ENCODE measurements around the gene QRSL1.

DNA sequence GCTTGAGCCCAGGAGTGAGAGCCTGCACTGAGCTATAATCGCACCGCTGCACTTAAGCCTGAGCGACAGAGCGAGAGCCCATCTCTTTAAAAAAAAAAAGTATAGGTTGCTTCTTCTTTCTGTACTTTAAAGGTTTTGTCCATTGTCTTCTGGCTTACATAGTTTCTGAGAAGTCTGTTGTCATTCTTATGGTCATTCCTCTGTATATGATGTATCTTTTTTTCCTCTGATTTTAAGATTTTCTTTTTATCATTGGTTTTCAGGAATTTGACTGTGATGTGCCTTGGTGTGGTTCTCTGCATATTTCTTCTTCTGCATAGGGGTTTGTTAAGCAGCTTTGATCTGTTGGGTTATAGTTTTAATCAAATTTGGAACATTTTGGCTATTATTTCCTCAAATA, 29.1 kb downstream of the QRSL1 start:
- TF ChIP-seq, protein P1, sequence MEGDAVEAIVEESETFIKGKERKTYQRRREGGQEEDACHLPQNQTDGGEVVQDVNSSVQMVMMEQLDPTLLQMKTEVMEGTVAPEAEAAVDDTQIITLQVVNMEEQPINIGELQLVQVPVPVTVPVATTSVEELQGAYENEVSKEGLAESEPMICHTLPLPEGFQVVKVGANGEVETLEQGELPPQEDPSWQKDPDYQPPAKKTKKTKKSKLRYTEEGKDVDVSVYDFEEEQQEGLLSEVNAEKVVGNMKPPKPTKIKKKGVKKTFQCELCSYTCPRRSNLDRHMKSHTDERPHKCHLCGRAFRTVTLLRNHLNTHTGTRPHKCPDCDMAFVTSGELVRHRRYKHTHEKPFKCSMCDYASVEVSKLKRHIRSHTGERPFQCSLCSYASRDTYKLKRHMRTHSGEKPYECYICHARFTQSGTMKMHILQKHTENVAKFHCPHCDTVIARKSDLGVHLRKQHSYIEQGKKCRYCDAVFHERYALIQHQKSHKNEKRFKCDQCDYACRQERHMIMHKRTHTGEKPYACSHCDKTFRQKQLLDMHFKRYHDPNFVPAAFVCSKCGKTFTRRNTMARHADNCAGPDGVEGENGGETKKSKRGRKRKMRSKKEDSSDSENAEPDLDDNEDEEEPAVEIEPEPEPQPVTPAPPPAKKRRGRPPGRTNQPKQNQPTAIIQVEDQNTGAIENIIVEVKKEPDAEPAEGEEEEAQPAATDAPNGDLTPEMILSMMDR (IDR thresholded peaks at IDR 0.05) = no peak
- TF ChIP-seq SIN3A (IDR thresholded peaks at IDR 0.05; ENCODE audit: borderline replicate concordance, insufficient read depth, low read depth, low read length) = no peak
- TF ChIP-seq POLR2AphosphoS5 (IDR thresholded peaks at IDR 0.05; ENCODE audit: low read depth, low read length) = no peak
